ENCODE results near the gene NDC1. TPM values are rescaled to one million over a fixed set of nuclear protein-coding genes. Genes with fewer than 3 reads are reported as not detected.

Gene NDC1
- total and polyA plus RNA-seq, 2 of the 4 experiments (the other 2 are of a cell fraction): 11.8 to 33.9 TPM

DNA sequence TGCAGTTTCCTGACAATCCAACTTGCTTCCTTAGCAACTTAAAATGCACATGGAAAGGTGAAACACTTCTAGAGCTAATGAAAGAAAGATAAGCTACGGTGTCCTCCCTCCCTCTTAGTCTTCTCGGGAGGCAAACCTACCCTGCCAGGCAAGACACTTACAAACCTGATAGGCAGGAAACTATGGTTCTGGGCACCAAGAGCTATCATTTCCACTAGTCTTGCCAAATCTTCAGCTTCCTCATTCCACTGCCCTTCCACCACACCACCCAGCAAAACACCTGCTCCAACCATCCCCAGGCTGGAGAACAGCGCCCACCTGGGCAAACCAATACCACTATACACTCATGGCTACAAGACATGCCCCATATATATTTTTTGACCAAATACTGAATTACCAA, 15.2 kb downstream of the NDC1 start:
- no peak overlapping the region for H4K91ac ChIP-seq (ENCODE audit: insufficient read depth, low read depth, low read length)
- no peak overlapping the region for H3K9ac ChIP-seq (ENCODE audit: low read depth, low read length)
- no peak for DNase-seq
- no peak overlapping the region for H3K4me3 ChIP-seq (ENCODE audit: insufficient read depth, low read depth, low read length)
- H2AK9ac ChIP-seq (replicated peaks; ENCODE audit: low read depth, low read length, poor library complexity): no peak overlapping the region
- no peak overlapping the region for H2BK5ac ChIP-seq (ENCODE audit: low read depth, low read length, poor library complexity, severe bottlenecking)
- no peak for ATAC-seq (ENCODE audit: low read depth)
- POLR2A ChIA-PET (ENCODE audit: unreplicated experiment): no interaction called here
- peaks cover 9% of the 10 kb centered on the region for H3K36me3 ChIP-seq (ENCODE audit: control insufficient read depth, insufficient read depth, low read length)
- in situ Hi-C loops (cut with MboI; ENCODE audit: low sequenced_read_pairs): no loop called here
- H3K4ac ChIP-seq (ENCODE audit: low read depth, low read length): no peak overlapping the region
- H3K4me1 ChIP-seq (ENCODE audit: control insufficient read depth, insufficient read depth, low read length): peaks cover 2% of the 10 kb centered on the region; the same call in 1 of the 2 replicates
- no peak overlapping the region for H3K23ac ChIP-seq (ENCODE audit: low read depth, low read length)
- no peak overlapping the region for H3K4me2 ChIP-seq (ENCODE audit: low read depth, low read length)
- no peak overlapping the region for H2BK120ac ChIP-seq (ENCODE audit: low read depth, low read length)
- H3K18ac ChIP-seq (ENCODE audit: low read depth, low read length): no peak overlapping the region
- H3K14ac ChIP-seq (replicated peaks; ENCODE audit: low read depth, low read length): no peak overlapping the region
- WGBS, 2 experiments (ENCODE audit: extremely low coverage in 2 of 2, insufficient read length in 1 of 2): 92% methylated on average over 2 of the region's 3 CpGs; no CpG with 5 or more reads in 1 of the 2 experiments
- no peak overlapping the region for H2AK5ac ChIP-seq (ENCODE audit: low read depth, low read length)
- no peak overlapping the region for H4K8ac ChIP-seq (ENCODE audit: low read depth in 2 of 2, low read length in 2 of 2)
- dilution Hi-C loops (cut with HindIII; ENCODE audit: low sequenced_read_pairs, unreplicated experiment): no loop called here
- no peaks in the 10 kb centered on the region for H4K20me1 ChIP-seq (ENCODE audit: insufficient read depth, low read length)
- CTCF ChIA-PET: no interaction called here
- no peak overlapping the region for H3K56ac ChIP-seq (ENCODE audit: extremely low read depth, insufficient read depth, low read length)
- H4K5ac ChIP-seq (ENCODE audit: low read depth, low read length): no peak overlapping the region
- BruUV-seq (replicated peaks): no TSS peak
- no peaks in the 10 kb centered on the region for H3K27me3 ChIP-seq (ENCODE audit: control insufficient read depth, insufficient read depth, low read length)
- H3K27ac ChIP-seq (ENCODE audit: insufficient read depth, low read length): no peak overlapping the region
- H2BK20ac ChIP-seq (ENCODE audit: low read depth, low read length): no peak overlapping the region
- no peak overlapping the region for H2AFZ ChIP-seq (replicated peaks; ENCODE audit: low read length, poor library complexity)
- no peaks in the 10 kb centered on the region for H3K9me3 ChIP-seq (ENCODE audit: control insufficient read depth, insufficient read depth, low read length)
- 0 out of 2 replicates have a peak, but pooled peaks cover 5% of the 10 kb centered on the region for H3K9me1 ChIP-seq (ENCODE audit: insufficient read depth, low read length)
- no peak for TF ChIP-seq RFX5 (IDR thresholded peaks at IDR 0.05; ENCODE audit: low read depth, low read length)
- TF ChIP-seq FOS (IDR thresholded peaks at IDR 0.05; ENCODE audit: low read depth, low read length): no peak
- no peak for TF ChIP-seq CEBPB (IDR thresholded peaks at IDR 0.05; ENCODE audit: low read depth, low read length)
- no peak for TF ChIP-seq SMC3 (IDR thresholded peaks at IDR 0.05; ENCODE audit: low read depth, low read length)
- intact Hi-C loops (cut with micrococcal nuclease): no loop called here
- H2BK15ac ChIP-seq (ENCODE audit: low read depth, low read length): no peak overlapping the region
- peaks cover 14 to 15% of the 10 kb centered on the region in 2 experiments; a peak in 3 of 4 replicates for H3K79me1 ChIP-seq (ENCODE audit: low read depth in 1 of 2, low read length in 2 of 2)

All from IMR-90 (cell line).